SK-N-SH (cell line): ENCODE results near the gene MYH6. TPM values are rescaled to one million over a fixed set of nuclear protein-coding genes. Genes with fewer than 3 reads are reported as not detected.
"Not testable (repeated sequence)": the region's sequence is repeated elsewhere in the genome, so short reads cannot be mapped to it uniquely, and the experiment has no call there.

ENCODE experiments used
- CTCF ChIA-PET: fragments of 300-600, 350-600 bp; formaldehyde crosslinking; extraction: SDS; loops from one replicate; lab custom pipeline; 2021; lab: Yijun Ruan, JAX
- POLR2A ChIA-PET: fragments of 350-600 bp; sonication (Branson Sonifier 250); formaldehyde crosslinking; extraction: SDS; loops from one replicate; lab custom pipeline; 2020; ENCODE audit warnings: antibody characterized with exemption, inconsistent platforms; lab: Yijun Ruan, JAX
- DNase-seq: peaks from one replicate; pipeline ENCODE4 v3.0.0; 2012
- H2AFZ ChIP-seq: fragments of 200-600 bp; sonication (generic); 2 replicates; pipeline ENCODE4 v1.8.1; 2016; ENCODE audit warnings: antibody characterized with exemption, mild to moderate bottlenecking, low read depth
- H3F3A ChIP-seq: fragments of 200-600 bp; sonication (generic); replicated peaks from 2 replicates; pipeline ENCODE3; 2016; ENCODE audit warnings: antibody characterized with exemption, mild to moderate bottlenecking; ENCODE audit not compliant: insufficient read depth
- H3K27ac ChIP-seq, 2 experiments: fragments of 200-500 bp in 1 of 2; fragments of 200-600 bp in 1 of 2; sonication (Bioruptor generic) in 1 of 2; sonication (generic), shearing (Covaris generic) in 1 of 2; 2 replicates each; pipeline versions ENCODE4 v1.5.1 to v1.6.1; 2014 to 2016; ENCODE audit warnings: low read depth in 2 of 2, inconsistent platforms in 1 of 2, low read length in 1 of 2, mild to moderate bottlenecking in 1 of 2, mixed read lengths in 1 of 2
- H3K27me3 ChIP-seq: fragments of 200-600 bp; sonication (generic), shearing (Covaris generic); 2 replicates; pipeline ENCODE4 v1.6.1; 2016; ENCODE audit warnings: mixed run types; ENCODE audit not compliant: insufficient read depth
- H3K36me3 ChIP-seq, 2 experiments: fragments of 200-500 bp in 1 of 2; fragments of 200-600 bp in 1 of 2; sonication (Bioruptor generic) in 1 of 2; sonication (generic) in 1 of 2; replicated peaks in 1 of 2; 2 replicates each; pipeline versions ENCODE3 to v1.5.1; 2014 to 2016; ENCODE audit warnings: low read length in 1 of 2, mild to moderate bottlenecking in 1 of 2; ENCODE audit not compliant: insufficient read depth in 2 of 2, control insufficient read depth in 1 of 2
- H3K4me1 ChIP-seq, 2 experiments: fragments of 200-500 bp in 1 of 2; fragments of 200-600 bp in 1 of 2; sonication (Bioruptor generic) in 1 of 2; sonication (generic), shearing (Covaris generic) in 1 of 2; 2 replicates each; pipeline versions ENCODE4 v1.5.1 to v1.6.1; 2014 to 2016; ENCODE audit warnings: low read depth in 1 of 2, low read length in 1 of 2, mixed run types in 1 of 2; ENCODE audit not compliant: insufficient read depth in 2 of 2, control insufficient read depth in 1 of 2
- H3K4me2 ChIP-seq: fragments of 200-600 bp; sonication (generic), shearing (Covaris generic); 2 replicates; pipeline ENCODE4 v1.6.1; 2017; ENCODE audit warnings: mixed run types
- H3K4me3 ChIP-seq, 2 experiments: fragments of 200-500 bp in 1 of 2; fragments of 200-600 bp in 1 of 2; sonication (Bioruptor generic) in 1 of 2; sonication (generic), shearing (Covaris generic) in 1 of 2; 2 replicates each; pipeline versions ENCODE4 v1.5.1 to v1.8.1; 2014 to 2016; ENCODE audit warnings: low read depth in 2 of 2, inconsistent platforms in 1 of 2, low read length in 1 of 2, mild to moderate bottlenecking in 1 of 2, mixed read lengths in 1 of 2, moderate library complexity in 1 of 2
- H3K79me2 ChIP-seq: fragments of 200-600 bp; sonication (generic); 2 replicates; pipeline ENCODE4 v1.8.1; 2017; ENCODE audit warnings: mild to moderate bottlenecking; ENCODE audit not compliant: insufficient read depth
- H3K9ac ChIP-seq: fragments of 200-600 bp; sonication (generic); 2 replicates; pipeline ENCODE4 v1.6.1; 2017; ENCODE audit warnings: mixed run types
- H3K9me2 ChIP-seq: fragments of 200-600 bp; sonication (generic); 2 replicates; pipeline ENCODE4 v1.6.1; 2017; ENCODE audit warnings: mixed run types
- H3K9me3 ChIP-seq: fragments of 200-600 bp; sonication (generic); 2 replicates; pipeline ENCODE4 v1.6.1; 2017; ENCODE audit warnings: mixed run types, mild to moderate bottlenecking, moderate library complexity
- H4K20me1 ChIP-seq: fragments of 200-600 bp; sonication (generic); 2 replicates; pipeline ENCODE4 v1.6.1; 2017; ENCODE audit warnings: mild to moderate bottlenecking, mixed run types; ENCODE audit not compliant: insufficient read depth
- CTCF ChIP-seq: fragments of 200-600 bp; sonication (generic); IDR thresholded peaks from 2 replicates; pipeline ENCODE4 v1.6.1; 2017; ENCODE audit warnings: antibody characterized with exemption, mild to moderate bottlenecking, moderate library complexity
- FOSL2 ChIP-seq: IDR thresholded peaks from 2 replicates; pipeline ENCODE4 v1.4.0; 2012; ENCODE audit warnings: low read depth, mild to moderate bottlenecking, moderate library complexity, borderline replicate concordance
- FOXM1 ChIP-seq: IDR thresholded peaks from 2 replicates; pipeline ENCODE4 v1.4.0; 2012; ENCODE audit warnings: low read depth, mild to moderate bottlenecking
- GABPA ChIP-seq: IDR thresholded peaks from 2 replicates; pipeline ENCODE4 v1.4.0; 2012; ENCODE audit warnings: low read depth, mild to moderate bottlenecking
- GATA2 ChIP-seq: sonication (generic); formaldehyde crosslinking; IDR thresholded peaks from 2 replicates; pipeline ENCODE4 v1.5.0; 2020; ENCODE audit warnings: mild to moderate bottlenecking, missing genetic modification reagents
- IRF3 ChIP-seq: fragments of 150-350 bp; IDR thresholded peaks from 2 replicates; pipeline ENCODE4 v1.6.1; 2016; ENCODE audit warnings: mild to moderate bottlenecking, low read depth, low read length
- JUND ChIP-seq: IDR thresholded peaks from 2 replicates; pipeline ENCODE4 v1.4.0; 2012
- MAX ChIP-seq: IDR thresholded peaks from 2 replicates; pipeline ENCODE4 v1.4.0; 2012; ENCODE audit warnings: low read depth
- MEF2A ChIP-seq: IDR thresholded peaks from 2 replicates; pipeline ENCODE4 v1.4.0; 2012; ENCODE audit warnings: low read depth, borderline replicate concordance
- NRF1 ChIP-seq: IDR thresholded peaks from 2 replicates; pipeline ENCODE4 v1.6.1; 2012; ENCODE audit warnings: low read depth, mild to moderate bottlenecking, low read length
- PBX3 ChIP-seq: IDR thresholded peaks from 2 replicates; pipeline ENCODE4; 2012
- RXRA ChIP-seq: IDR thresholded peaks from 2 replicates; pipeline ENCODE4 v1.4.0; 2012; ENCODE audit warnings: low read depth, mild to moderate bottlenecking, borderline replicate concordance
- SMC3 ChIP-seq: IDR thresholded peaks from 2 replicates; pipeline ENCODE4 v1.6.1; 2012; ENCODE audit warnings: low read depth, low read length, improper control_type of control experiment
- TAF1 ChIP-seq: IDR thresholded peaks from 2 replicates; pipeline ENCODE4 v1.6.1; 2012; ENCODE audit warnings: low read depth, mild to moderate bottlenecking, low read length, moderate library complexity, borderline replicate concordance
- TCF12 ChIP-seq: IDR thresholded peaks from 2 replicates; pipeline ENCODE4 v1.4.0; 2012
- TEAD4 ChIP-seq: IDR thresholded peaks from 2 replicates; pipeline ENCODE4 v1.4.0; 2012; ENCODE audit warnings: mild to moderate bottlenecking, borderline replicate concordance; ENCODE audit not compliant: insufficient read depth
- WGBS: methylation state at CpG from one replicate; pipeline ENCODE4 v1.1.6; 2017; ENCODE audit warnings: low lambda C conversion rate; 5-methylcytosine and 5-hydroxymethylcytosine counted together
- polyA plus RNA-seq, 3 experiments: library from polyadenylated mRNA; depleted of rRNA; stranded (reverse); fragments of >200 nt; gene quantifications; 2 replicates each; pipeline ENCODE4 v1.2.3, GENCODE V29; 2012

Gene MYH6
- polyA plus RNA-seq, 1 of the 3 experiments (the other 2 are of a cell fraction), result not detected

GRCh38 chr14:23428686-23429495 is 20.8 kb upstream of the MYH6 start:
- no peaks in the 10 kb centered on the region for H3K9me2 ChIP-seq
- H3F3A ChIP-seq, result no peaks in the 10 kb centered on the region
- no peak overlapping the region for H3K27ac ChIP-seq
- H3K4me1 ChIP-seq, result no peaks in the 10 kb centered on the region; a peak in 1 of 4 replicates
- H2AFZ ChIP-seq, result no peak overlapping the region
- H3K9ac ChIP-seq, result no peak overlapping the region
- H3K4me2 ChIP-seq, result no peak overlapping the region
- ChIA-PET POLR2A (no interaction called here), CTCF (interaction anchor here (1.1 kb wide), 1 partner anchor 49 kb away, joined by 3 read pairs; no protein-coding TSS in a partner anchor)
- DNase-seq, result no peak
- TF ChIP-seq PBX3 (no peak), TAF1 (no peak), TEAD4 (no peak), GABPA (no peak), MEF2A (no peak), IRF3 (no peak)
- H3K27me3 ChIP-seq, result peaks cover 6% of the 10 kb centered on the region; the same call in 1 of the 2 replicates
- no peaks in the 10 kb centered on the region for H3K79me2 ChIP-seq
- H3K9me3 ChIP-seq, result no peaks in the 10 kb centered on the region
- H3K36me3 ChIP-seq, result no peaks in the 10 kb centered on the region
- H4K20me1 ChIP-seq, result no peaks in the 10 kb centered on the region
- WGBS, result 29% methylated on average over 13 of the region's 13 CpGs
- H3K4me3 ChIP-seq, result no peak overlapping the region

- H3K4me2 ChIP-seq, H3K4me3 ChIP-seq, H3K36me3 ChIP-seq, DNase-seq, H3K27me3 ChIP-seq, POLR2A ChIA-PET, H3K9me3 ChIP-seq, H3K27ac ChIP-seq, CTCF ChIA-PET, H4K20me1 ChIP-seq, H3K79me2 ChIP-seq, H3F3A ChIP-seq, H3K9me2 ChIP-seq, H2AFZ ChIP-seq, H3K9ac ChIP-seq, H3K4me1 ChIP-seq: not testable (repeated sequence)
- WGBS, result 17% methylated on average over 2 of the region's 6 CpGs
Observed at GRCh38 chr14:23425798-23426197, 17.7 kb upstream of the MYH6 start.

GRCh38 chr14:23425169-23425568 is 17.1 kb upstream of the MYH6 start:
- H3F3A ChIP-seq, result no peaks in the 10 kb centered on the region
- H3K27ac ChIP-seq, result no peak overlapping the region
- no peak overlapping the region for H3K4me2 ChIP-seq
- H3K9me2 ChIP-seq, result no peaks in the 10 kb centered on the region
- H3K9ac ChIP-seq, result no peak overlapping the region
- H3K9me3 ChIP-seq, result no peaks in the 10 kb centered on the region
- no peaks in the 10 kb centered on the region for H3K79me2 ChIP-seq
- H2AFZ ChIP-seq, result no peak overlapping the region
- DNase-seq, result no peak
- H3K4me3 ChIP-seq, result no peak overlapping the region
- H3K4me1 ChIP-seq, result no peaks in the 10 kb centered on the region; a peak in 1 of 4 replicates
- H3K27me3 ChIP-seq, result peaks cover 6% of the 10 kb centered on the region
- POLR2A ChIA-PET, result no interaction called here
- no peaks in the 10 kb centered on the region for H4K20me1 ChIP-seq
- CTCF ChIA-PET, result interaction anchor here (3.2 kb wide), 1 partner anchor 46 kb away, joined by 11 read pairs; no protein-coding TSS in a partner anchor
- no peaks in the 10 kb centered on the region for H3K36me3 ChIP-seq
- WGBS, result 0% methylated on average over 5 of the region's 10 CpGs
- TF ChIP-seq TCF12 (no peak), JUND (no peak), SMC3 (no peak), CTCF (no peak), NRF1 (no peak), GATA2 (CRISPR knock-in tag) (no peak), TEAD4 (no peak), MAX (no peak), GABPA (no peak), FOXM1 (no peak), RXRA (no peak), PBX3 (no peak), FOSL2 (no peak)
